Right atrium auricular region (tissue), 2 donors: ENCODE measurements around the gene ELOVL7. TPM values are rescaled to one million over a fixed set of nuclear protein-coding genes. Genes with fewer than 3 reads are reported as not detected.

Experiments
- DNase-seq: peaks from one replicate; pipeline ENCODE4 v3.0.0-alpha.2; 2019; ENCODE audit warnings: low spot score
- H3K27ac ChIP-seq, 2 donors: fragments of 200-600 bp; sonication (generic); 1 replicate in 1 of 2; 2 replicates in 1 of 2; pipeline ENCODE4 v1.5.1; 2016 to 2019
- H3K27me3 ChIP-seq, 2 donors: fragments of 200-600 bp; sonication (generic); one replicate each; pipeline versions ENCODE4 v1.5.1 to v1.6.0; 2017 to 2019
- H3K36me3 ChIP-seq: fragments of 200-600 bp; sonication (generic); one replicate; pipeline ENCODE4 v1.5.1; 2016
- H3K4me1 ChIP-seq, 2 donors: fragments of 200-600 bp; sonication (generic); one replicate each; pipeline versions ENCODE4 v1.5.1 to v1.6.0; 2017 to 2019
- H3K4me3 ChIP-seq, 2 donors: fragments of 200-600 bp; sonication (generic); 1 replicate in 1 of 2; 2 replicates in 1 of 2; pipeline ENCODE4 v1.5.1; 2017 to 2019; ENCODE audit warnings: mild to moderate bottlenecking in 1 of 2, moderate library complexity in 1 of 2
- H3K9me3 ChIP-seq, 2 donors: fragments of 200-600 bp; sonication (generic); one replicate each; pipeline ENCODE4 v1.5.1; 2019
- CTCF ChIP-seq, 2 donors: fragments of 200-600 bp; sonication (generic); IDR thresholded peaks; one replicate each; pipeline ENCODE4 v1.5.1; 2019; ENCODE audit warnings: antibody characterized with exemption in 2 of 2
- total RNA-seq, 2 donors: library from RNA; depleted of rRNA; stranded (reverse); fragments of >200 nt; gene quantifications; one replicate each; pipeline ENCODE4 v1.1.0, GENCODE V29; 2016

Gene ELOVL7
- total RNA-seq, 2 donors from 2014 or later: 0.43 to 1.5 TPM

- Histone ChIP-seq H3K36me3 (no peaks in the 10 kb centered on the region), H3K9me3 (no peaks in the 10 kb centered on the region), H3K4me1 (peaks cover 0 to 15% of the 10 kb centered on the region in 2 donors), H3K27ac (no peak overlapping the region), H3K27me3 (no peaks in the 10 kb centered on the region), H3K4me3 (no peak overlapping the region)
- no peak for DNase-seq
- TF ChIP-seq CTCF (IDR thresholded peaks at IDR 0.05): no peak
Observed at GRCh38 chr5:60703944-60704343, 140.1 kb downstream of the ELOVL7 start.

Other genes starting within 250 kb of the ELOVL7 start
- under 1 TPM in 1 of 2 donors, not detected in 1; 0.16 TPM for gene DEPDC1B, start 144.1 kb downstream of the ELOVL7 start, total RNA-seq
- 1 to 10 TPM; 6.0 to 9.2 TPM for gene ERCC8, start 100.8 kb upstream of the ELOVL7 start, total RNA-seq
- gene NDUFAF2, start 100.9 kb upstream of the ELOVL7 start, total RNA-seq: 10 to 100 TPM; 23.7 to 28.9 TPM